SK-N-SH treated with all-trans-retinoic acid at 6 μM for 48 hours (cell line): ENCODE measurements around the gene RNF166.

Source experiments
- ARNTL ChIP-seq: fragments of 450-650 bp; formaldehyde crosslinking; IDR thresholded peaks from 2 replicates; pipeline ENCODE4 v1.5.0; 2020; ENCODE audit warnings: low read depth, mild to moderate bottlenecking, moderate library complexity, borderline replicate concordance
- CSDC2 ChIP-seq: fragments of 250-450 bp; sonication (Bioruptor Pico); IDR thresholded peaks from 2 replicates; pipeline ENCODE4 v1.5.0; 2020; ENCODE audit warnings: mild to moderate bottlenecking, moderate library complexity
- RARB ChIP-seq: fragments of 250-450 bp; sonication (Bioruptor Pico); IDR thresholded peaks from 2 replicates; pipeline ENCODE4 v1.8.0; 2021; ENCODE audit warnings: mild to moderate bottlenecking, moderate library complexity
- SNAI2 ChIP-seq: fragments of 250-450 bp; sonication (Bioruptor Pico); IDR thresholded peaks from 2 replicates; pipeline ENCODE4 v1.5.0; 2020; ENCODE audit warnings: mild to moderate bottlenecking, moderate library complexity
- ZFP30 ChIP-seq: fragments of 450-650 bp; formaldehyde crosslinking; IDR thresholded peaks from 2 replicates; pipeline ENCODE4 v1.5.0; 2022; ENCODE audit warnings: mild to moderate bottlenecking, moderate library complexity
- ZNF70 ChIP-seq: fragments of 450-650 bp; formaldehyde crosslinking; IDR thresholded peaks from 2 replicates; pipeline ENCODE4 v1.5.0; 2020; ENCODE audit warnings: mild to moderate bottlenecking, moderate library complexity
- TF ChIP-seq, protein P1 (sequence below): fragments of 250-450 bp; sonication (Bioruptor Pico); IDR thresholded peaks from 2 replicates; pipeline ENCODE4 v1.5.1; 2020; ENCODE audit warnings: low read depth, mild to moderate bottlenecking, moderate library complexity
- TF ChIP-seq, protein P2 (sequence below): fragments of 250-450 bp; sonication (Bioruptor Pico); IDR thresholded peaks from 2 replicates; pipeline ENCODE4 v1.8.0; 2021; ENCODE audit warnings: low read depth, mild to moderate bottlenecking, moderate library complexity, borderline replicate concordance
- TF ChIP-seq, protein P3 (sequence below): fragments of 250-450 bp; sonication (Bioruptor Pico); IDR thresholded peaks from 2 replicates; pipeline ENCODE4 v1.5.1; 2021; ENCODE audit warnings: mild to moderate bottlenecking, moderate library complexity

DNA sequence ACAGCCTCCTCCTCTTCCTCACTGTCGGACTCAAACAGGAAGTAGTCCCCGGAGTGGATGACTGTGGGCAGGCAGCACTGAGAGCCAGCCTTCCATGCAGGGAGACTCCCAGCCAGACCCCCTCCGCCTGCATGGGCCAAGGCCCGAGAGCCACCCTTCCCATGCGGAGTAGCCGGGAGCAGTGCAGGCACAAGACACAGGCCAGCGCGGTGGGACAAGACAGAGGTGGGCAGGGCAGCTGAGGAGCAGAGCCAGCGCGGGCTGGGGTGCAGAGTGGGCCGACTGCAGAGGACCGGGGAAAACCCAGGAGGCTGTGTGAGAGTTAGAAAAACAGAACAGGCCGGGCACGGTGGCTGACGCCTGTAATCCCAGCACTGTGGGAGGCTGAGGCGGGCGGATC lies 17.7 kb upstream of the RNF166 start:
- TF ChIP-seq ZFP30 (CRISPR knock-in tag) = no peak
- TF ChIP-seq, protein P1, sequence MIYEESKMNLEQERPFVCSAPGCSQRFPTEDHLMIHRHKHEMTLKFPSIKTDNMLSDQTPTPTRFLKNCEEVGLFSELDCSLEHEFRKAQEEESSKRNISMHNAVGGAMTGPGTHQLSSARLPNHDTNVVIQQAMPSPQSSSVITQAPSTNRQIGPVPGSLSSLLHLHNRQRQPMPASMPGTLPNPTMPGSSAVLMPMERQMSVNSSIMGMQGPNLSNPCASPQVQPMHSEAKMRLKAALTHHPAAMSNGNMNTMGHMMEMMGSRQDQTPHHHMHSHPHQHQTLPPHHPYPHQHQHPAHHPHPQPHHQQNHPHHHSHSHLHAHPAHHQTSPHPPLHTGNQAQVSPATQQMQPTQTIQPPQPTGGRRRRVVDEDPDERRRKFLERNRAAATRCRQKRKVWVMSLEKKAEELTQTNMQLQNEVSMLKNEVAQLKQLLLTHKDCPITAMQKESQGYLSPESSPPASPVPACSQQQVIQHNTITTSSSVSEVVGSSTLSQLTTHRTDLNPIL (CRISPR knock-in tag) = no peak
- TF ChIP-seq, protein P2, sequence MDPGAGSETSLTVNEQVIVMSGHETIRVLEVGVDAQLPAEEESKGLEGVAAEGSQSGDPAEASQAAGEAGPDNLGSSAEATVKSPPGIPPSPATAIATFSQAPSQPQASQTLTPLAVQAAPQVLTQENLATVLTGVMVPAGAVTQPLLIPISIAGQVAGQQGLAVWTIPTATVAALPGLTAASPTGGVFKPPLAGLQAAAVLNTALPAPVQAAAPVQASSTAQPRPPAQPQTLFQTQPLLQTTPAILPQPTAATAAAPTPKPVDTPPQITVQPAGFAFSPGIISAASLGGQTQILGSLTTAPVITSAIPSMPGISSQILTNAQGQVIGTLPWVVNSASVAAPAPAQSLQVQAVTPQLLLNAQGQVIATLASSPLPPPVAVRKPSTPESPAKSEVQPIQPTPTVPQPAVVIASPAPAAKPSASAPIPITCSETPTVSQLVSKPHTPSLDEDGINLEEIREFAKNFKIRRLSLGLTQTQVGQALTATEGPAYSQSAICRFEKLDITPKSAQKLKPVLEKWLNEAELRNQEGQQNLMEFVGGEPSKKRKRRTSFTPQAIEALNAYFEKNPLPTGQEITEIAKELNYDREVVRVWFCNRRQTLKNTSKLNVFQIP (CRISPR knock-in tag) = no peak
- TF ChIP-seq RARB (CRISPR knock-in tag) = no peak
- TF ChIP-seq ZNF70 = no peak
- TF ChIP-seq, protein P3, sequence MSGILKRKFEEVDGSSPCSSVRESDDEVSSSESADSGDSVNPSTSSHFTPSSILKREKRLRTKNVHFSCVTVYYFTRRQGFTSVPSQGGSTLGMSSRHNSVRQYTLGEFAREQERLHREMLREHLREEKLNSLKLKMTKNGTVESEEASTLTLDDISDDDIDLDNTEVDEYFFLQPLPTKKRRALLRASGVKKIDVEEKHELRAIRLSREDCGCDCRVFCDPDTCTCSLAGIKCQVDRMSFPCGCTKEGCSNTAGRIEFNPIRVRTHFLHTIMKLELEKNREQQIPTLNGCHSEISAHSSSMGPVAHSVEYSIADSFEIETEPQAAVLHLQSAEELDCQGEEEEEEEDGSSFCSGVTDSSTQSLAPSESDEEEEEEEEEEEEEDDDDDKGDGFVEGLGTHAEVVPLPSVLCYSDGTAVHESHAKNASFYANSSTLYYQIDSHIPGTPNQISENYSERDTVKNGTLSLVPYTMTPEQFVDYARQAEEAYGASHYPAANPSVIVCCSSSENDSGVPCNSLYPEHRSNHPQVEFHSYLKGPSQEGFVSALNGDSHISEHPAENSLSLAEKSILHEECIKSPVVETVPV (CRISPR knock-in tag) = no peak
- no peak for TF ChIP-seq ARNTL (CRISPR knock-in tag)
- no peak for TF ChIP-seq SNAI2 (CRISPR knock-in tag)
- no peak for TF ChIP-seq CSDC2 (CRISPR knock-in tag)
